ENCODE results near the gene ZNF582.

The ZNF582 gene

DNA sequence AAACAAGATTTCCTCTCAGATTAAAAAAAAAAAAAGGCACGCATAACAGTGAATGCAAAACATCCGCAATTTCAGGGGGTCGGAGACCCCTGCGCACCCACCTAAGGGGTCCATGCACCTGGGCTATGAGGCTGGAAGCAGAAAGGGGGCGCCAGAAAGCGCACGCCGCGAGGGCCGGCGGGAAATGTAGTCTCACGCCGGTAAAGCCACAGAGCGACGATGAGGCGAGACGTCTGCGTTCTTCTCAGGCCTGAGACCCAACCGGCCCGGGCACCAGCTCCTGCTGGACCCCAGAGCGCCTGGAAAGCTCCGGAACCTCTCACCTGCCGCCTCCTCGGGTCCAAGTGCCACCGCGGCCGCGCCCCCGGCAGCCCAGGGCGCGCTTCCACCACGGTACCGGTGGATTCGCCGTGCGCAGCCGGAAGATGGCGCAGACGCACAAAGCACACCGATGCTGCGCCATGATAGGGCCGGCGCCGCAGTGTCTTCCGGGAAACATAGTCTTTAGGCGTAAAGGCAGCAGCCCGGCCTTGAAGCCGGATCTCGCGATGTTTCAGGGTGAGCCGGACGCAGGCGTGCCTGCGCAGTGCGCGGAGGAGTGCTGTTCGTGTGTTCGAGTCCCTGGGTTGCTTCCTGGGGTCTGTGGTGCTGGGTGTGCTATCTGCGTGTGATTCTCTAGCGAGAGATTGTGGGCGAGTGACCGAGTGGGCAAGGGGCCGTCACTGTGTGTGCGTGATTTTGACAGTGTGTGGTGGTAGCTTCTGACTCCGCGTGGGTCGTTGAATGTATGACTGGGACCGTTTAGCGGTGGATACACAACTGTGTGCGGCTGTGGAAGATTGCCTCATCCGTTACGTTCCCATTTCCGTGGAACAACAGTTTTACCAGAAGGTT is at the start of gene ZNF582:
ZNF582 (minus strand) TSS at position 416 of the 894 bp plus-strand sequence. CDS start 1,782 bp downstream, outside the sequence.
- DNase-seq, result peak; percentile 40

GRCh38 chr19:56441206-56441792 is 48.0 kb upstream of the ZNF582 start:
- no peak for DNase-seq

DNA sequence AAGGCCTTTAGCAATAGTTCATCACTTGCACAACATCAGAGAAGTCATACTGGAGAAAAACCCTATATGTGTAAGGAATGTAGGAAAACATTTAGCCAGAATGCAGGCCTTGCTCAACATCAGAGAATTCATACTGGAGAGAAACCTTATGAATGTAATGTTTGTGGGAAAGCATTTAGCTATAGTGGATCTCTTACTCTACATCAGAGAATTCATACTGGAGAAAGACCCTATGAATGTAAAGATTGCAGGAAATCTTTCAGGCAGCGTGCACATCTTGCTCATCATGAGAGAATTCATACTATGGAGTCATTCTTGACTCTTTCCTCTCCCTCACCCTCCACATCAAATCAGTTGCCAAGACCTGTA is 30.6 kb upstream of the ZNF582 start:
- no peak for DNase-seq

DNA sequence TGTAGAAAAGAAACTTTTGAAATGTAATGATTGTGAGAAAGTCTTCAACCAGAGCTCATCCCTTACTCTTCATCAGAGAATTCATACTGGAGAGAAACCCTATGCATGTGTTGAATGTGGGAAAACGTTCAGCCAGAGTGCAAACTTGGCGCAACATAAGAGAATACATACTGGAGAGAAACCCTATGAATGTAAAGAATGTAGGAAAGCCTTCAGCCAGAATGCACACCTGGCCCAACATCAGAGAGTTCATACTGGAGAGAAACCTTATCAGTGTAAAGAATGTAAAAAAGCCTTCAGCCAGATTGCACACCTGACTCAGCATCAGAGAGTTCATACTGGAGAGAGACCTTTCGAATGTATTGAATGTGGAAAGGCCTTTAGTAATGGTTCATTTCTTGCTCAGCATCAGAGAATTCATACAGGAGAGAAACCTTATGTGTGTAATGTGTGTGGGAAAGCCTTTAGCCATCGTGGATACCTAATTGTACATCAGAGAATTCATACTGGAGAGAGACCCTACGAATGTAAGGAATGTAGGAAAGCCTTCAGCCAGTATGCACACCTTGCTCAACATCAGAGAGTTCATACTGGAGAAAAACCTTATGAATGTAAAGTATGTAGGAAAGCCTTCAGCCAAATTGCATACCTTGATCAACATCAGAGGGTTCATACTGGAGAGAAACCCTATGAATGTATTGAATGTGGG is 30.1 kb upstream of the ZNF582 start:
- no peak for DNase-seq

DNA sequence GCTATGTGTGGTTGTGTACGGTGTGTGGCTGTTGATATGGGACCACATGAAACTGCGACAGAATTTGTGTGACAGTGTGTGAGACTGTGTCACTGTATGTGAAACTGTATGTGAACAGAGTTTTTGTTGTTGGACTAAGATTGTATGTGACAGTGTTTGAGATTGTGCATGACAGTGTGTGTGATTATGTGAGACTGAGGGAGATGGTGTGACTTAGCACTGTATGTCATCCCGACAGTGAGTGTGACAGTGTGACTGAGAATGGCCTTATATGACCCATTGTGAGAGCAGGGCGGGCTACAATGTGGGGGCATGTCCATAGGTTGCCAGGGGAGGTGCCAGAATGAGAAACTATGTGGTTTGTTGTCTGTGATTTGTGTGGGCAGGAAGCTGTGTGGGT is 11.7 kb upstream of the ZNF582 start:
- DNase-seq, result no peak

- DNase-seq, result no peak
These were observed 11.3 kb upstream of the ZNF582 start for GRCh38 chr19:56404705-56405056.

DNA sequence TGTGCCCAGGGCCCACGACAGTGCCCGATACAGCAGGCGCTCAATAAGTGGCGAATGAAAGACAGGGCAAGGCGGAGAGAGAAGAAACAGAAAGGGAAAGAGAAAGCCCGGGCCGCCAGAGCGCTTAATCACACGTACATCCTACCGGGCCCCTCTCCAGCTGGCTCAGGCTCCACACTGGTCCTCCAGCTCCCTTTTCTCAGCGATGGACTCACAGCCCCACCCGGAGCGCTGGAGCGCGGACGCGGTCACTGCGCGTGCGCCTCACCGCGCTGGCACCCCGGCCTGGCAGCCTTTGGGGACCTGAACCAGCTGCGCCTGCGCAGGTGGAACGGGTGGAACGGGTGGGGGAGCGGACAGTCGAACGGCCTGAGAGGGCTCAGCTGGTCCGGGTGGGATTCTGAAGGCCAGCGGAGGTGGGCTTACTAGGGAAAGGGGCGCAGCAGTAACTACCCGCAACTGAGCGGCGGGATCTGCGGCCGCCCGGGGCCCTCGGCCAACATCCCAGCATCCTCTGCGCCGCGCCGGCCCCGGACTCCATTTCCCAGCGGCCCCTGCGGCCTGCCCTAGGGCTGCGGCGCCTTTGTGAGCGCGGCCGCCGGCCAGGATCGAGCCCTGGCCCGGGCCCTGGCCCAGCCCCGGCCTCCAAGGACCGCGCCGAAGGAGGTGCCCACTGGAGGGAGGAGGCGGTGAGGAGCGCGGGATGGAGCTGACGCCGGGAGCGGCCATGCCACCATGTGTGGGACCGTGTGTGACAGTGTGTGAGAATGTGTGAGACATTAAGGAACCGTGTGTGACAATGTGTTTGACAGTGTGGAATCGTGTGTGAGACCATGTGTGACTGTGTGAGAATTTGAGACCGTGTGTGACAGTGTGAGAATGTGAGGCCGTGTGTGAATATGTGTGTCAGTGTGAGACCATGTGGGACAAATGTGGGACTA is 10.7 kb upstream of the ZNF582 start, which contains the start of gene ZNF583:
ZNF583 (plus strand) TSS at position 569 of the 941 bp plus-strand sequence. CDS start 2,783 bp downstream, outside the sequence.
- DNase-seq, result peak; percentile 85

DNA sequence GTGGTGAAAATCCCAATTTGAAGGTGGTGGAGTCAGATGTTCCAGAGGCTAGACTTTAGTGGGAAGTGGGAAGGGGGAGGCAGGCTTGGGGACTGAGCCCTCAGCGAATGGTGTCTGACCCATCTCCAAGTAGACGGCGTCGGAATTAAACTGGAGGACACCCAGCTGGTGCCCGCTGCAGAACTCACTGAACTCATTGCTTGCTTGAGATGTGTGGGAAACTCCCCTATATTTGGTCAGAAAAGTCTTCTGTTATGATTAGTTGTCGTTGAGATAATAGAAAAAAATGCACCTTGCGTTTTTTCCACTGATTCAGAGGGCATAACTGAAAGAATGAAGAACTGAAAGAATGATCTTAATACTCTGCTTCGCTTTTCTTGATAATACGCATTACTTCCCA is 9.9 kb upstream of the ZNF582 start:
- DNase-seq, result no peak

- DNase-seq, result no peak
These were observed 7.2 kb upstream of the ZNF582 start for GRCh38 chr19:56400485-56400884.

DNA sequence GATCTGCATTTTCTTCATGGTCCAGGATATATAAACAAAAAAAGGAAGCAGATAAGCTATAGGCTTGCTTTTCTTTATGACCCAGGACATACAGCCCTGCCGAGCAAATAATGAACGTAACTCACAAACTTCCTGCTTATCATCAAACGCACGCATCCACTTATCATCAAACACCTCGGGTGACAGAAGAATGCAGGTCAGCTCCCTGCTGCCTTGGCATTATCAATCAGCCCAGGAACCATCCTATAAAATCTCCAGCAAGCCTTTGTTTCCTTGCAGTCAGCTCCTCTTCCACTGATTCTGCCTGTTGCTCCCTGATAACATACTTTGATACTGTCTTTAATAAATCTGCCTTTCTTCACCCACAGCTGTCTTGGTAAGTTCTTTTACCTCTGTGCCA is 5.5 kb upstream of the ZNF582 start:
- DNase-seq, result no peak

DNA sequence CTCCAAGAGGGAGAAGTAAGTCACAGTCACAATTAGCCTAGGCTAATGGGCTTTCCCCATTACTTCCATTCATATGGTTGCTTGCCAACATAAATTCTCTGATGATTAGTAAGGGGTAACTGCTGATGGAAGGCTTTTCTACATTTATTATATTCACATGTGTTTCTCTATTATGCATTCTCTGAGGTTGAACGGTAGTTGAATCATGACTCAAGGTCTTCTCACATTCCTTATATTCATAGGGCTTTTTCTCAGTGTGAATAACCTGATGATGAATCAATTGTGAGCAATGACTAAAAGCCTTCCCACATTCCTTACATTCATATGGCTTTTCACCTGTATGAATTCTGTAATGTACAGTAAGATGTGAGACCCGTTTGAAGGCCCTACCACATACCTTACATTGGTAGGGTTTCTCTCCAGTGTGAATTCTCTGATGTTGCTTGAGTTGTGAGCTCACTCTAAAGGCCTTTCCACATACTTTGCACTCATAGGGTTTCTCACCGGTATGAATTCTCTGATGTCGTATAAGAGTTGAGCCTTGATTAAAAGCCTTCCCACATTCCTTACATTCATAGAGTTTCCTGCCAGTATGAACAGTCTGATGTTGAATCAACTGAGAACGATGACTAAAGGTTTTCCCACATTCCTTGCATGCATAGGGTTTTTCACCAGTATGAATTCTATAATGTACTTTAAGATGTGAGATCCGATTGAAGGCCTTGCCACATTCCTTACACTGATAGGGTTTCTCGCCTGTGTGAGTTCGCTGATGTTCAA is 9.3 kb downstream of the ZNF582 start:
- no peak for DNase-seq

- no peak for DNase-seq
These were observed 16.0 kb downstream of the ZNF582 start for GRCh38 chr19:56377105-56377924.

- no peak for DNase-seq
These were observed 21.1 kb downstream of the ZNF582 start for GRCh38 chr19:56372281-56372680.

GRCh38 chr19:56369886-56370676 is 23.3 kb downstream of the ZNF582 start:
- DNase-seq, result no peak

- peak; percentile 86 for DNase-seq
These were observed 25.3 kb downstream of the ZNF582 start for GRCh38 chr19:56367829-56368711.

GRCh38 chr19:56360841-56361240 is 32.5 kb downstream of the ZNF582 start:
- DNase-seq, result no peak

DNA sequence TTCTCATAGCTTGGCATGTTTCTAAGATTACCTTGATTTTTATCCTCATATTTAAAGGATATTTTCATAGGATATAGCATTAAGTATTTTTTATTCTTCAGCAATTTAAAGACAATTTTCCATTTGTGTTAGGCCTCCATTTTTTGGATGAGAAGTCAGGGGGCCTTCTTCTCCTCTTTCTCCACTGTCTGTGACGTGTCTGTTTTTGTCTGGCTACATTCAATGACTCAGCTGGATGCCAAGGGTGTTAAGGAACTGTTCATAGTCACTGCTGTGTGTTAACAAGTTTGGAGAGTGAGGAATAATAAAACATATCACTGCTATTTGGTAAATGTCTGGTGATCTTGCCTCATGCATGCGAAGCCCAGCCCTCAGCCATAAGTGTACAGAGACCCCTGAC is 36.4 kb downstream of the ZNF582 start:
- DNase-seq, result no peak

DNA sequence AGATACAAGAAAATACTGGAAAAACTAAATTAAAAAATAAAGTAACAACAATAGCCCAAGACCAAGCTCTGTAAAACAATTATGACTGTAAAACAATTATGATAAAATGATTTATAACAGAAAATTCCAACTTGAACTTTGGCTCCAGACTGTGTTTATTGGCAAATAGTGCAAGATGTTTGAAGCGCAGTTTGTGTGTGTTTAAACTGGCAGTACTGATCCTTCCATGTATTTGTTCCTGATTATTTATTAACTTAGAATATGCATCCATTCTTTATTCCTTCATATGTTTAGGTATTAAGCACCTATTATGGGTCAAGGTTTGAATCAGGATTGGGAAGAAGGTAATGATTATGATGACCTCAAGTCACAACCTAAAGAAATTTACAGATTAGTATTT is 37.8 kb downstream of the ZNF582 start:
- no peak for DNase-seq

GRCh38 chr19:56351208-56351607 is 42.1 kb downstream of the ZNF582 start:
- no peak for DNase-seq

All from NCI-H1105 treated with DMSO at 0.1 percent for 48 hours (cell line).